GM18499 (cell line): ENCODE results near the gene STX8.

Source experiments
- ATAC-seq: cut with Tn5 transposase; IDR thresholded peaks from one replicate; pipeline ENCODE4 v1.9.1; 2021; ENCODE audit warnings: moderate number of reproducible peaks; ENCODE audit not compliant: insufficient read depth, unreplicated experiment

The STX8 gene

DNA sequence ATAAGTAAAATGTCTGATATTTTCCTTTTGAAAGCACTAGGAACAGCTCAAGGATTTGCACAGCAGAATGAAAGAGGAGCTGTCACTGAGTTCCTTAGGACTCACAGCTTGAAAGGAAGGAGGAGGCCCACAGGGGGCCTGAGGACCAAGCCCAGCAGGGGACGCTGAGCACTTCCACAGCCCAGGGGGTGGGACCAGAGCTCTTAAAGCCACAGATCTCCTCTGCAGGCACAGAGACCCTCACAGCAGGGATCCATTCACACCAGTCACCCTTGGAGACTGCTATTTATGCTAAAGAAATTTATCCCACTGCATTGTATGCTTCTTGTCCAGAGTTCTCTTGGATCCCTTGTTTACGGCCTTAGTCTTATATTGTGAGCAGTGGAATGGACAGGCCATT is 253.3 kb downstream of the STX8 start:
- ATAC-seq, result no peak

GRCh38 chr17:9321890-9322289 is 253.7 kb downstream of the STX8 start:
- ATAC-seq, result no peak

- ATAC-seq, result no peak
Measured at GRCh38 chr17:9315360-9315759, 260.3 kb downstream of the STX8 start.

GRCh38 chr17:9313346-9313745 is 262.3 kb downstream of the STX8 start:
- no peak for ATAC-seq

- no peak for ATAC-seq
Measured at GRCh38 chr17:9309216-9309615, 266.4 kb downstream of the STX8 start.

DNA sequence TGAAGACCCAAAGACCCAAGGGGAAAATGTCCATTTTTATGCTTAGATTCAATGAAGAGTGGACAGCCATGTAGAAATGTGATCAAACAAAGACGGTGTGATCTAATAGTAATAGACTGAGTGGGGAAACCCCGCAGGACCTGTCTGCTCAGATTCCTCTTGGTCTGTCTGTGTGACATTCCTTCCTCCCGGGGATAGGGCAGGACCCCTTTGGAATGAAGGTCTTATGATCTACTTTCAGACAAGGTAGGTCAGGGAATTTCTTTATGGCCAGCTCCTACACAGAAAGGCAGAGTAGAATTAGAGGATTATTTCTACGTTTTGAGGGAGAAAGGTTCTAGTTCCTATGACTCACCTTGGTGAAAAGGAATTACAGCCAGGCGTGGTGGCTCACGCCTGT is 267.6 kb downstream of the STX8 start:
- ATAC-seq, result no peak

DNA sequence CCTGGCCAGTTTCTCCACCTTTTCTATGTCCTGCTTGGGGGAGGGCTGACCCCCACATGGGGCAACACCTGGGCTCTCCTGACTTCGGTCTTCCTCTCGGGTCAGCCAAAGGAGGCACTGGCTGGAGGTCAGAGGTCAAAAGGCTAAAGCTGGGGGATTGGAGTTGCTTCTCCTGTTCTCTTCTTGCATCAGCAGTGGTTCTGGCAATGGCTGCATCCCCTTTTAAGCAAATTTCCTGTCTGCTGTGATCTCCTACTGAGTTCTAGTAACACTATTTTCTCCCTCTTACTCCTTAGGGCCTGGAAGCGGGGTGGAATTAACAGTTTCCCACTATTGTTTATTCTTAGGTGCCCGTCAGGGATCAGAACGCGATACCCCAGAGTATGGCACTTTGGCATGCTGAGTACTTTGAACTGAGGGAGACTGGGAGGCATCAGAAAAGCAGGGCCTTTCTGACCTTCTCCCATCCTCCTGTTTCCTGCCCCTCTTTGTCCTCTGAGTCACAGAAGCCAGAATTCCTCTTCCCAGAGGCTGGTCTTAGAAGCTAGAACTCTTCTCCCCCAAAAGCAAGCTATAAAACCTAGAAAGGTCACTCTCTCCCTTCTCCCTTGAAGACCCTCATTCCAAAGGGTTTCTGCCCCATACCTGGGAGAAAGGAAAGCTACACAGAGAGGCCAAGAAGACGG is 268.2 kb downstream of the STX8 start:
- no peak for ATAC-seq

DNA sequence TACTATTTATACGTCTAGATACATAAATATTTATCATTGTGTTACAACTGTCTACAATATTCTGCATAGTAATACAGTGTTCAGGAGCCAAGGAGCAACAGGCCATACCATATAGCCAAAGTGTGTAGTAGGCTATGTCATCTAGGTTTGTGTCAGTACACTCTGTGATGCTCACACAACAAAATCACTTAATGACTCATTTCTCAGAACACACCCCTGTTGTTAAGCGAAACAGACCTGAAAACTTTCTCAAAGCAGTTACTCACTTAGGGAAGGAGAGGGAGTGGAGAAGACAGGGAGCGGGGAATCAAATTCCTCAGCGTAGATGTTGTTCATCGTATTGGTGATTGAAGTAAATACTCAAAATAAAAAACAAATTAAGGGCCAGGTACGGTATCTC is 269.5 kb downstream of the STX8 start:
- no peak for ATAC-seq

DNA sequence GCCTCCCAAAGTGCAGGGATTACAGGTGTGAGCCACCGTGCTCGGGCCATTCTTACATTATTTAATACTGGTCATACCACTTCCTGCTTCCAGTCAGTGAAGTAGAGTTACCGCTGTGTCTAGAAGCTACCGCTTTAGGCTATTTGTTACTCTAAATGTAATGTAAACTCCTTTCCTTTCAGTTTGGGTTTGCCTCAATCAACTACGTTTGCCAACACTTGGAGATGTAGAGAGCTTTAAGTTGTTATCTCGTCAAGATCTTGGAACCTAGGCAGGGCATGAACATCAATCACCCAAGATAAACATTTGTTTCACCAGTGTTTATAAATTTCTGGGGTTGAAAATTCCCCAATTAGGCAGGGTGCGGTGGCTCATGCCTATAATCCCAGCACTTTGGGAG is 275.9 kb downstream of the STX8 start:
- no peak for ATAC-seq

DNA sequence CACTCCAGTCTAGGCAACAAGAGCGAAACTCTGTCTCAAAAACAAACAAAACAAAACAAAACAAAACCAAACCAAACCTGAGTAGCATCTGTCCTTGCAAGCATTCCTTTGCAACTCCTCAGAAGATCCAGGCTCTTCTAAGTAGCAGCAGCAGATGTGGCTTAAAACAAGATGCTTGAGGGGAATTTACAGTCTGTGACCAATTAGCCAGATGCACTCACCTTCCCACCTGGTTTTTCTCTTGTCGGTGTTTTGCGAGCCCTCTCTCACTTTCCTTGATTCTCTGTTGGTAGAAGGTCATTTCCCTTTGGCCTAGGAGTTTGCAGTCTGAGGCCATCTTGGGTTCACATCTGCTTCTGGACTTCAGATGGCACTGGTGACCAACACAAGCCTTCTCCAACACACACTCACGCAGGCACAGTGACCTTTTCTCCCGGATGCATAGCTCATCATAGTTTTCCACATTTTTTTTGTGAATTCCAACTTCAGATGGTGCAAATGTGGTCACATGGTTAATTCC is 276.8 kb downstream of the STX8 start:
- no peak for ATAC-seq

GRCh38 chr17:9298135-9298534 is 277.5 kb downstream of the STX8 start:
- ATAC-seq, result no peak

GRCh38 chr17:9294661-9295210 is 280.9 kb downstream of the STX8 start:
- ATAC-seq, result no peak

- no peak for ATAC-seq
Measured at GRCh38 chr17:9292561-9292941, 283.1 kb downstream of the STX8 start.

- ATAC-seq, result no peak
Measured at GRCh38 chr17:9291912-9292560, 283.6 kb downstream of the STX8 start.

DNA sequence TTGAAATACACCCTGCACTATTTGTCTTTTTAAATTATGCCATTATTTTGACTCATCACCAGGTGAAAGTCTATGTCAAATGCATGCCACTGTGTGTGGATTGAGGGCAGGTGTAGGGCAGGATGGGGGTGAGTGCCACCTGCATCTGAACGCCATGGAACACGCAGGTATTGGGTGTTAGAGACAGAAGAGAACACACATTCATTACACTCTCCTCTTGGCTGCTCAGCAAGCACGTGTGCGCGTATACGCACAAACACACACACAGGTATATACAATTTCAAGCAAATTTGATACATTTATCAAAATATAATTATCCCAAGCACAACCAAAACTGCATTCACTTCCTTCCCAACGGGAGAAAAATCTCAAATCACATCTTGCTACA is 285.4 kb downstream of the STX8 start:
- no peak for ATAC-seq

- ATAC-seq, result no peak
Measured at GRCh38 chr17:9287306-9287705, 288.3 kb downstream of the STX8 start.

- no peak for ATAC-seq
Measured at GRCh38 chr17:9286434-9286833, 289.2 kb downstream of the STX8 start.

DNA sequence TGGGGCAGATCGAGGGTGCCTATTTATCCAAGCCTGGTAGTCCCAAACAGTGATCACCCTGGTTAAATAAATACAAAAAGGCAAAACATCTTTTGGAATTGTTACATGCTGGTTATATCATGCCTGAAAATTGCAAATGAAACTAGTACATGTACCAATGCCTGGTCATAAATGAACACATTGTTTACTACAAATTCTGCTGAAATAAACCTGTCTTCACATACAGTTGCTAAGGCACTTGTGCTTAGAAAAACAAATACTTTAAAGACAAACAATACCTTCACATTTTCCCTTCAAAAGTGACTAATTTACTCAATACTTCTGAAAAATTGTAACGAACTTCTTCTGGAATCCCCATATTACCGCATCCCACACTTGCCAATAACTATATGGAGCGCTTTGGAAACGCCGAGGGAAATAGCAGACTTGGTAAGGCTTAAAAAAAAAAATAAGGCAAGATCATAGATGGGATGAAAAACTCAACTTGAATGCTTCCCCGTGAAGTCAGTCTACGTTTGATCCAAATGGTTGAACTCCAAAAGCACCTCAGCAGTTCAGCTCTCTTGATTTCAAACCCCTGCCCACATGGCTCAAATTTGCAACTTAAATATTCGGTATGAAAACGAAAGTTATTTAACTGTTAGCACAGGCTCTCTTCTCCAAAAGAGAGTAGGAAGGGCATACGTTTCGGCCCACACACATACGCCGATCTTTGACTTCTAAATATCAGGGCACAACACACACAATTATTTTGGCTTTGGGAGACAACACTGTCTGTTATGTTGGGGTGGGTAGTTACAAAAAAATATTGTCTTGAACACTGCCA is 289.8 kb downstream of the STX8 start:
- no peak for ATAC-seq

DNA sequence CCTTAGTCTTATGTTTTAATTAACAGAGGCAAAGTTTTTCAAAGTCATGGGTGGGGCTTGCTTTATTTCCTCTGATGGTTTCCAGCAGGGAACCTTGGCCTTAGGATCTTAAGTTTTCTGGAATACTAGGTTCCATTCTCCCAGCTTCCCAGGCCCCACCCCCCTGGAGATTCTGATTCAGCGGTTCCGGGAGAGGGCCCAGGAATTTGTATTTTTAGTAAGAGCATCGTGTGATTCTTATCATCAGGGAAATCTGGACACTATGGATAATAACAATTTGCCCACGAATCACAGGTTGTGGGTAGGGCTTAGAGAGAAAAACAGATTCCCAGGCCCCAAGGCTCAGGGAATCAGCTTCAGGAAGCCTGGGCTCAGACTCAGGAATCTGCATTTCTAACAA is 290.7 kb downstream of the STX8 start:
- ATAC-seq, result no peak

GRCh38 chr17:9283909-9284308 is 291.7 kb downstream of the STX8 start:
- ATAC-seq, result no peak

DNA sequence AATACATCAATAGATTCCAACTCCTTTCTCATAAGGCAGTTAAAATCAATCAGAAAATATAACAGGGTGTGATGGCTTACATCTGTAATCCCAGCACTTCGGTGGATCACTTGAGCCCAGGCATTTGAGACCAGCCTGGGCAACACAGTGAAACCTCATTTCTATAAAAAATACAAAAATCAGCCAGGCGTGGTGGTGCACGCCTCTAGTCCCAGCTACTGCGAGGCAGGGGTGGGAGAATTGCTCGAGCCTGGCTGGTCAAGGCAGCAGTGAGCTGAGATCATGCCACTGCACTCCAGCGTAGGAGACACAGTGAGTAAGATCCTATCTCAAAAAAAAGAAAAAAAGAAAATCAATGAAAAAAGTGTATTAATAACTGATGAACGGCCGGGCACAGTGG is 295.7 kb downstream of the STX8 start:
- no peak for ATAC-seq
